GM20431 (cell line): Measurements from ENCODE around the gene HDAC6.
"Not testable (repeated sequence)": the region's sequence is repeated elsewhere in the genome, so short reads cannot be mapped to it uniquely, and the experiment has no call there.

Experiments
- in situ Hi-C: fragments of 300-500 bp; cut with MseI, MboI; formaldehyde crosslinking; loops from one replicate; pipeline ENCODE4 v1.15.0; 2020; ENCODE audit warnings: low sequenced_read_pairs; ENCODE audit not compliant: unreplicated experiment

Gene HDAC6

DNA sequence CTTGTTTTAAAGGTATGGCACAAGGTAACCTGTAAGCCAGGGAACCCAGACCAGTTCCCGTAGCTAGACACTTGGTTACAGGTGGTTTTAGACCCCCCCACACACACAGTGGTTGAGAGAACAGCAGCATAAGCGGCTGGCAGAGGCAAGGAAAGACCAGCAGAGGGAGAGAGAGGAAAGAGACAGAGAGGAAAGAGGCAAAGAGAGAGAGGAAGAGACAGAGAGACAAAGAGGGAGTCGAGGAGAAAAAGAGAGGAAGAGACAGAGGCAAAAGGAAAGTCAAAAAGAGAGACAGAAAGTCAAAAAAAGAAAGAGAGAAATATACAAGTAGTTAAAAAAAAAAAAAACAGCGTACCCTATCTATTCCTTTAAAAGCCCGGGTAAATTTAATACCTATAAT, 53.0 kb downstream of the HDAC6 start:
- in situ Hi-C loops, result no loop called here

DNA sequence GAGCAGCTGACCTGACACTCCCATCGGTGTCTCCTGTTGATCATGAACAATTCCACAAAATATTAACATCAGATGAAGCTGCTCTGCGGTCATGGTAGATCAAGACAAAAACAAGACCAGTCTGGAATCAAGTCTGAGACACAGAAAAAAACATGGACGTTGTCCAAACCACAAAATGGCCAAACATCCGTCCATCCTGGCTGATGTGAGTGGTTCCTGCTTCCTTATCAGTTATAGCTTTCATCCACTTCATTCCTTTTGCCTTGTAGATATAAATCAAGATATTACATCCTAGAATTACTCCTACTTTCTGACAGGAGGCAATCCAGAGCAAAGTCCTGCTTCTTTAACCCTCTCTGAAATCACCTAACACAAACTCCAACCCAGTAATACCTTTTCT, 62.3 kb downstream of the HDAC6 start:
- in situ Hi-C loops, result no loop called here

DNA sequence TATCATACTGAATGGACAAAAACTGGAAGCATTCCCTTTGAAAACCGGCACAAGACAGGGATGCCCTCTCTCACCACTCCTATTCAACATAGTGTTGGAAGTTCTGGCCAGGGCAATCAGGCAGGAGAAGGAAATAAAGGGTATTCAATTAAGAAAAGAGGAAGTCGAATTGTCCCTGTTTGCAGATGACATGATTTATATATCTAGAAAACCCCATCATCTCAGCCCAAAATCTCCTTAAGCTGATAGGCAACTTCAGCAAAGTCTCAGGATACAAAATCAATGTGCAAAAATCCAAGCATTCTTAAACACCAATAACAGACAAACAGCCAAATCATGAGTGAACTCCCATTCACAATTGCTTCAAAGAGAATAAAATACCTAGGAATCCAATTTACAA, 70.2 kb downstream of the HDAC6 start:
- in situ Hi-C loops, result not testable (repeated sequence)
